HG03039 (cell line): ENCODE results near the gene CDH23.

Experiments used
- ATAC-seq: cut with Tn5 transposase; IDR thresholded peaks from one replicate; pipeline ENCODE4 v1.9.1; 2021; ENCODE audit warnings: mild to moderate bottlenecking, moderate library complexity; ENCODE audit not compliant: unreplicated experiment

The CDH23 gene

DNA sequence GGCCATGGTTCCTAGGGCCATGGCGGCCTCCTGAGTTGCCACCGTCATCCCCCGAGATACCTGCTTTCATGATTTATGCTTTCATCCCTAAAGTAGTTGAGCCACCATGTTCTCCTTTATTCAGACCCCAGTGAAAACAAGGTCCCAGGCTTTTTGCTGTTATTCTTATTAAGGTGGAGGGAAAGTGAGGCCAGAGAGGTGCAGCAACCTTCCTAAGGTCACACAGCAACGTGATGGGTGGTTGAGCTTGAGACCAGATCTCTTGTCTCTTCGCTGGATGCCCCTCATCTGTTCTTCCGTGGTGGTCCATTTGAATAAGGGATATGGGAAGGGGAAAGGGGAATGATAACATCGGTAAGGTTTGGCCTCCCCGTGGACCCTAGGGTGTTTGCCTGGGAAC, 180.6 kb downstream of the CDH23 start:
- ATAC-seq: no peak

DNA sequence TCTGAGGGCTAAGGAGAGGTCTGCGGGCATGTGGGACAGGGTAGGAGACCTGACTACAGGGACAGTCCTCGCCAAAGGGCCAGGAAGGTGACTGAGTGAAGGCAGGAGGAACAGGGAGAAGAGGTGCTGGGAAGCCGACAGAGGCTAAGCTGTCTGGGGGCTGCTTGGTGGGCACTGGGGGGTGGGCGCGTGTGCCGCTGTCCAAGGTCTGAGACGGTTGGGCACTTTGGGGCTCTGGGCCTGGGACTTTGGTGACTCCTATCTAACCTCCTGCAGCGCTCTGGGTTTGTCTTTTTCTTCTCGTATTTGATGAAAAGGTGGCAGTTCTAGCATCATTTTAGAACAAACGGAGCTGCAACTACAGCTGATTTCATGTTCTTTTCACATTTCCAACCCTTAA, 181.3 kb downstream of the CDH23 start:
- no peak for ATAC-seq

GRCh38 chr10:71579668-71580067, 182.9 kb downstream of the CDH23 start:
- ATAC-seq: no peak

DNA sequence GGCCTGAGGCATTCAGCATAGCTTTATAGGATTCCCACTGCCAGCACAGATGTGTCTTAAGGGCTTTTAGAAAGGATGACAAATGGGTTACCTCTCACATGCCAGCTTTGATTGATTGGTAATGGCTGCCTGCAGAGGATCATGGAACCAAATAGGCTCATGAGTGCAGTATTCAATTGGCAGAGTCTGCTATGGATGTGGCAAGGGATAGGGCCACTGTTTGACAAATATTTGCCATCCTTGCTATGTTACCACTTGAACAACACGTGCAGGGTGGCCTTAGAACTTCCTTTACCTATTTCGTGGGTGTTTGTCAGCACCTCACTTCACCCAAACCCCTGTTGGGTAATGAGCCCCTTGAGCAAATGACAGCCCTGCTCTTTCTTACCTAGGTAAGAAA, 183.7 kb downstream of the CDH23 start:
- ATAC-seq: no peak

- ATAC-seq: no peak
These were observed 184.2 kb downstream of the CDH23 start for GRCh38 chr10:71580926-71581325.

GRCh38 chr10:71581376-71581775, 184.7 kb downstream of the CDH23 start:
- no peak for ATAC-seq

DNA sequence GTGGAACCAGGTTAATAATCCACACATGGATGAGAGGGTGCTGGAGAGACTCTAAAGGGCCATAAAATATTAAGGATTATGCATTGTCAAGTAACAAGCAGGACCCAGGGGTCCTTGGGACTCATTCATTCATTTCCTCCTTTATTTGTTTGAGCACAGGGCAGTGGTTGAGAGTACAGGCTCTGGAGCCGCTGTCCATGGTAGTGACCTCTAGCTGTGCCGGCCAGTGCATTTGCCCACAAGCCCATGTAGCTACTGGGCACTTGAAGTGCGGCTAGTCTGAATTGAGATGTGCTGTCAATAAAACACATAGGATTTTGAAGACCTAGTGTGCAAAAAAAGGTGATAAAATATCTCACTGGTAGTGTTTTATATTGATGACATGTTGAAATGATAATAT, 185.3 kb downstream of the CDH23 start:
- no peak for ATAC-seq

- no peak for ATAC-seq
These were observed 186.1 kb downstream of the CDH23 start for GRCh38 chr10:71582506-71583475.

GRCh38 chr10:71584461-71584860, 187.7 kb downstream of the CDH23 start:
- ATAC-seq: no peak

DNA sequence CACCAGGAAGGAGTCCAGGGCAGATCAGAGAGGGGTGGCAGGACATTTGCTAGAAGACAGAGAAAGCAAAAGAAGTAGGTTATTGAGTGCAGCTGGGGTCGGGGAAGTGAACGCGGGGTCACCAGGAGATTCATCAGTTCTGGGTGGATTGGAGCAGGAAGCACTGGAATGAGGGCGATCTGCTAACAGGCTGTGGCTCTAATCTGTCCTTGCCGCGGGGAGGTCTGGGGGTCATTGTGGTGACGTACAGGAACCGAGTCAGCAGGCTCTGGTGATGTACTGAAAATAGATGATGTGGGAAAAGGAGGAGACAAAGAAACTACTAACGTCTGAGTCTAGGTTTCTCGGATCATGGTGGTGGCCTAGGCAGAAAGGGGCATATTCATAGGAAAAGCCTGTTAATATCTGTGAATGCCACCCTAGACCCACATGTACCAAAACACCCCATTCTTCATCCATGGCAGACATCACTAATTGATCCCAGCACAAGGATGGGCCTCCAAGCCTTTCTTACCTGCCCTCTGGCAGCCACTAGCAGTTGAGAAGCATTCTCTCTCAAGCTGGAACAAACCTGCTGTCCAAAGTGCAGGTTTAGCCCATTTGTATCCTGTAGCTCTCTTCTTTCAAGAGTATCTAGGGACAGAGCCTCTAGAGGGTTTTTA, 188.3 kb downstream of the CDH23 start:
- no peak for ATAC-seq

GRCh38 chr10:71585564-71586290, 189.0 kb downstream of the CDH23 start:
- ATAC-seq: no peak

- no peak for ATAC-seq
These were observed 191.3 kb downstream of the CDH23 start for GRCh38 chr10:71587941-71588573.

GRCh38 chr10:71588685-71589084, 192.0 kb downstream of the CDH23 start:
- no peak for ATAC-seq

DNA sequence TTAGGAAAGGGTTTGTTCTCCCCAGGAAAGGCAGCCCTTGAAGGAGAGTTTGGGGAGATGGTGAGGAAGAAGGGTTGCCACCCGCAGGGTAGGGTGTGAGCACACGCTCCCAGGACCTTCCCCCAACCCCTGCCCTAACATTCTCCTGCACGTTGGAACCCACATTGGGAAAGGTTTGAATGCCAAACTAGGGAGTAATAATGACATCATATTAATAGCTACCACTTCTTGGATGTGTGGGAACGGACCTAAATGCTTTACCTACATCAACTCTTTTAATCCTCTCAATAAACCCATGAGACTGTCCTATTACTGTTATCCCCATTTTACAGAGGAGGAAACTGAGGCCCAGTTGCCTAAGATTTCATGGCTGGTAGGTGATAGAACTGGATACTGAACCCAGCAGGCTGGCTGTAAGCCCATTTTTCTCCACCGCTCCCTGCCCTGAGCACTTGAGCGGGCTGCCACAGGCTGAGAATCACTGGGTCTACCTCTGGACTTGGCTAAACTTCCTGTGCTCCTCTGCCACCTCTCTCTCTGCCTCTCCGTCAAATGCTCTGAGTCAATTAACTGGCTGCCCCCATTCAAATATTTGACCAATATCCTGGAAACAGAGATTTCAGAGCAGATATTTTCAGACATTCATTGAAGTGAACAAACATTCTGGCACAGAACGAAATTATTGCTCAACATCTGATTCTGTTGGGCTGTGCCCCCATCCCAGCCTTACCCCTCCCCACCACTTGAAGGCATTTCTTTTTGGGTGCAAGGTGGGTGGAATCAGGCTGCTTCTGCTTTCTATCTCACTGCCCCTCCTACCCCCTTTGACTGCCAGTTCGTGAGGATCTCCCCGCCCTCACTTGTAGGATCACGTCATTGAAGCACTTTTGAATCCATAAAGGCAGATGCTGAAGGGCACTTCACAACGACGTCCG, 193.2 kb downstream of the CDH23 start:
- ATAC-seq: no peak

DNA sequence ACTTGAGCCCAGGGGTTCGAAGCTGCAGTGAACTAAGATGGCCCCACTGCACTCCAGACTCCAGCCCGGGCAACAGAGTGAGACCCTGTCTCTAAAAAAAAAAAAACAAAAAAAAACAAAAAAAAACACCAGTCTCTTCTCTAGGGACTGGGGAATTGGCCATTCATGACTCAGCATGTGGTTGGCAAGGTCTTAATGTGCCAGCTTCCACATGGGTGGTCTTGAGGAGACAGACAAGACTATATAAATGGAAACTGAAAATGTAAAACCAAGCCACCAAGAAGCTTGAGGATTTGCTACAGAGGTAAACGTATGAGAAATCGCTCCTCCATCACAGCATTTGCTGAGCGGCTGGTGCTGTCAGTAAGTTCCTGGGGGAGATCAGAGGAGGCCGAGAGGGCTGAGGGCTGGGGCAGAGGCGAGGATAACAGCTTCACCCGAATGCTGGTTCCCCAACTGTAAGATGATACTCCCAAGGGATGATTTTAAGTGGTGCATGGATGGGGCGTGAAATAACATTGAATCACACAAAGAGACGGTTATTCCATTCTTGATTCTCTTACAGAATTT, 194.1 kb downstream of the CDH23 start:
- no peak for ATAC-seq

GRCh38 chr10:71594934-71595571, 198.3 kb downstream of the CDH23 start:
- ATAC-seq: no peak

- no peak for ATAC-seq
These were observed 198.9 kb downstream of the CDH23 start for GRCh38 chr10:71595649-71596048.

- no peak for ATAC-seq
These were observed 199.4 kb downstream of the CDH23 start for GRCh38 chr10:71596127-71596526.

DNA sequence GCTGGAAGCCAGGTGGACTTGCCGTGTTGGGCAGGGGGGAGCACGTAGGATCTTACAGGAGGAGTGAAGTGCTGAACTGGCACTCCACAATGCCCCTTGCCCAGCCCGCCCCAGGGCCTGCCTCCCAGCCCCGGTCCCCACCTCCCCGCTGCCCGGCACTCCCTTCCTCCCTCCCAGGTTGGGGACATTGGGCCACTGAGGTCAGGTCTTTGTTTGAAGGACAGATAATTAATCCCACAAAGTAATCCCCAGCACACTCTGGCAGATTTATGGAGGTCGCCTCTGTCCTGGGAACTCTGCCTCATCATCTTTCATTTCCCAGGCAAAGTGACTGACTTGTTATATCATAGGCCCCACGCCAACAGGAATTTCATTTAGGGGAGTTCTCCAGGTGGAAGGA, 200.0 kb downstream of the CDH23 start:
- no peak for ATAC-seq
